ENCODE data around the gene FBXW8. TPM values are rescaled to one million over a fixed set of nuclear protein-coding genes. Genes with fewer than 3 reads are reported as not detected.

The FBXW8 gene
- total RNA-seq, 4 donors from 2014 or later, result 4.2 to 5.6 (median 4.7) TPM

- no peaks in the 10 kb centered on the region for H3K36me3 ChIP-seq
- no peak overlapping the region for H3K27ac ChIP-seq
- in situ Hi-C loops (cut with MboI; ENCODE audit: low sequenced_read_pairs in 4 of 4) (no loop called here), intact Hi-C loops (cut with DNase I; ENCODE audit: low total_unique reads) (no loop called here)
- no peak overlapping the region for H3K4me3 ChIP-seq
- H3K9me3 ChIP-seq, result no peaks in the 10 kb centered on the region
- no peak for TF ChIP-seq POLR2A (IDR thresholded peaks at IDR 0.05)
- TF ChIP-seq CTCF (IDR thresholded peaks at IDR 0.05 in 4 of 5, conservative IDR thresholded peaks at IDR 0.05 in 1 of 5), result no peak
- H3K4me1 ChIP-seq, result no peaks in the 10 kb centered on the region
- H3K27me3 ChIP-seq, result peaks cover 3 to 8% (median 7%) of the 10 kb centered on the region in 3 donors
- DNase-seq (no peak), ATAC-seq (no peak)
Observed at GRCh38 chr12:116864371-116865160, 46.2 kb upstream of the FBXW8 start.

- in situ Hi-C loops (cut with MboI; ENCODE audit: low sequenced_read_pairs in 4 of 4) (no loop called here), intact Hi-C loops (cut with DNase I; ENCODE audit: low total_unique reads) (no loop called here)
- ATAC-seq, result no peak
Observed at GRCh38 chr12:116867523-116867922, 43.2 kb upstream of the FBXW8 start.

GRCh38 chr12:116870306-116870705 lies 40.4 kb upstream of the FBXW8 start:
- ATAC-seq (no peak), DNase-seq (no peak)
- Histone ChIP-seq H3K4me3 (no peak overlapping the region), H3K9me3 (no peaks in the 10 kb centered on the region), H3K27me3 (peaks cover 0 to 20% (median 15%) of the 10 kb centered on the region in 3 donors), H3K36me3 (no peaks in the 10 kb centered on the region), H3K4me1 (no peaks in the 10 kb centered on the region), H3K27ac (no peak overlapping the region)
- intact Hi-C loops (cut with DNase I; ENCODE audit: low total_unique reads) (no loop called here), in situ Hi-C loops (cut with MboI; ENCODE audit: low sequenced_read_pairs in 4 of 4) (no loop called here)
- TF ChIP-seq POLR2A (IDR thresholded peaks at IDR 0.05) (no peak), CTCF (IDR thresholded peaks at IDR 0.05 in 4 of 5, conservative IDR thresholded peaks at IDR 0.05 in 1 of 5) (no peak)

More at GRCh38 chr12:116867523-116867922, 43.2 kb upstream of the FBXW8 start:
- H3K27me3 ChIP-seq, result peaks cover under 1 to 3% (median 2%) of the 10 kb centered on the region in 3 donors
- no peak for TF ChIP-seq POLR2A (IDR thresholded peaks at IDR 0.05)
- TF ChIP-seq CTCF (IDR thresholded peaks at IDR 0.05 in 4 of 5, conservative IDR thresholded peaks at IDR 0.05 in 1 of 5), result no peak
- no peaks in the 10 kb centered on the region for H3K36me3 ChIP-seq
- H3K4me1 ChIP-seq, result no peaks in the 10 kb centered on the region
- no peak overlapping the region for H3K4me3 ChIP-seq
- DNase-seq, result no peak
- H3K9me3 ChIP-seq, result no peaks in the 10 kb centered on the region
- H3K27ac ChIP-seq, result no peak overlapping the region

GRCh38 chr12:116874324-116874995 lies 36.3 kb upstream of the FBXW8 start:
- intact Hi-C loops (cut with DNase I; ENCODE audit: low total_unique reads), result no loop called here
- no peak for TF ChIP-seq CTCF (IDR thresholded peaks at IDR 0.05 in 4 of 5, conservative IDR thresholded peaks at IDR 0.05 in 1 of 5)
- TF ChIP-seq POLR2A (IDR thresholded peaks at IDR 0.05), result no peak

More at GRCh38 chr12:116874324-116874995, 36.3 kb upstream of the FBXW8 start:
- ATAC-seq (no peak), DNase-seq (no peak)
- Histone ChIP-seq H3K4me1 (peaks cover 7 to 12% of the 10 kb centered on the region in 2 donors), H3K27me3 (peaks cover 33 to 61% (median 57%) of the 10 kb centered on the region in 3 donors), H3K36me3 (no peaks in the 10 kb centered on the region), H3K4me3 (no peak overlapping the region), H3K9me3 (no peaks in the 10 kb centered on the region), H3K27ac (no peak overlapping the region)
- in situ Hi-C loops (cut with MboI; ENCODE audit: low sequenced_read_pairs in 4 of 4), result no loop called here
